Measurements from ENCODE around the gene KLHL26. TPM values are rescaled to one million over a fixed set of nuclear protein-coding genes. Genes with fewer than 3 reads are reported as not detected.
A peak's percentile ranks its signal among the peaks of the same experiment; 100 is the strongest.

KLHL26 gene
- total RNA-seq, 3 donors from 2014 or later (not counting 1 experiment from before 2014, with no cell fraction given), result 8.0 to 11.5 (median 9.6) TPM

DNA sequence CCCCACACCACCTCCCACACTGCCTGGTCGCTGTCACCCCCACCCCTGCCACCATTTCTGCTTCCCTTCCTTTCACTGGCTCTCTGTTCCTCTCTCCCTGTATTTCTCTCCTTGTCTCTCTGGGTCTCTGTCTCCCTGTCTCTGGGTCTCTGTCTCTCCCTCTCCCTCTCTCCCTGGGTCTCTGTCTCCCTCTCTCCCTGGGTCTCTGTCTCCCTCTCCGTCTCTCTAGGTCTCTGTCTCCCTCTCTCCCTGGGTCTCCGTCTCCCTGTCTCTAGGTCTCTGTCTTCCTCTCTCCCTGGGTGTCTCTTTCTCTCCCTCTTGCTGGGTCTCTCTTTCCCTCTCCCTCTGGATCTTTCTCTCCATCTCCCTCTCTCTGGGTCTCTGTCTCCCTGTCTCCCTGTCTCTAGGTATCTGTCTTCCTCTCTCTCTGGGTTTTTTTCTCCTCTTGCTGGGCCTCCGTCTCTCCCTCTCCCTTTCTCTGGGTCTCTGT, 21.6 kb downstream of the KLHL26 start:
- H3K27ac ChIP-seq (ENCODE audit: low read length), result no peak overlapping the region
- Mint-ChIP-seq H3K27me3 (ENCODE audit: low read depth in 2 of 2) (no peaks in the 10 kb centered on the region), H3K4me3 (no peak overlapping the region), H3K36me3 (no peaks in the 10 kb centered on the region), H3K4me1 (peaks cover 26 to 48% of the 10 kb centered on the region in 2 donors), H3K27ac (peak overlapping the region in 1 of 2 donors; percentile 10), H3K9me3 (peaks cover 0 to 4% of the 10 kb centered on the region in 2 donors)
- 89% methylated on average over 4 of the region's 4 CpGs for WGBS (ENCODE audit: insufficient coverage)
- TF ChIP-seq, protein P1, sequence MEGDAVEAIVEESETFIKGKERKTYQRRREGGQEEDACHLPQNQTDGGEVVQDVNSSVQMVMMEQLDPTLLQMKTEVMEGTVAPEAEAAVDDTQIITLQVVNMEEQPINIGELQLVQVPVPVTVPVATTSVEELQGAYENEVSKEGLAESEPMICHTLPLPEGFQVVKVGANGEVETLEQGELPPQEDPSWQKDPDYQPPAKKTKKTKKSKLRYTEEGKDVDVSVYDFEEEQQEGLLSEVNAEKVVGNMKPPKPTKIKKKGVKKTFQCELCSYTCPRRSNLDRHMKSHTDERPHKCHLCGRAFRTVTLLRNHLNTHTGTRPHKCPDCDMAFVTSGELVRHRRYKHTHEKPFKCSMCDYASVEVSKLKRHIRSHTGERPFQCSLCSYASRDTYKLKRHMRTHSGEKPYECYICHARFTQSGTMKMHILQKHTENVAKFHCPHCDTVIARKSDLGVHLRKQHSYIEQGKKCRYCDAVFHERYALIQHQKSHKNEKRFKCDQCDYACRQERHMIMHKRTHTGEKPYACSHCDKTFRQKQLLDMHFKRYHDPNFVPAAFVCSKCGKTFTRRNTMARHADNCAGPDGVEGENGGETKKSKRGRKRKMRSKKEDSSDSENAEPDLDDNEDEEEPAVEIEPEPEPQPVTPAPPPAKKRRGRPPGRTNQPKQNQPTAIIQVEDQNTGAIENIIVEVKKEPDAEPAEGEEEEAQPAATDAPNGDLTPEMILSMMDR (IDR thresholded peaks at IDR 0.05), result no peak
- no peaks in the 10 kb centered on the region for H3K27me3 ChIP-seq (ENCODE audit: control insufficient read depth, insufficient read depth, low read length)
- ATAC-seq (no peak), DNase-seq (no peak)
- H3K4me3 ChIP-seq (ENCODE audit: low read length), result no peak overlapping the region
- H3K4me1 ChIP-seq (ENCODE audit: control insufficient read depth, insufficient read depth, low read length), result peaks cover 10% of the 10 kb centered on the region
- peaks cover 3% of the 10 kb centered on the region for H3K36me3 ChIP-seq (ENCODE audit: control insufficient read depth, insufficient read depth, low read length)
- no peaks in the 10 kb centered on the region for H3K9me3 ChIP-seq (ENCODE audit: control insufficient read depth, insufficient read depth, low read length)
- intact Hi-C loops (cut with micrococcal nuclease), result no loop called here

GRCh38 chr19:18659281-18660050, 22.6 kb downstream of the KLHL26 start:
- H3K27ac Mint-ChIP-seq, result peak overlapping the region in 1 of 2 donors; percentile 10
- peak in 1 of 3 donors; percentile 39 for ATAC-seq

GRCh38 chr19:18660051-18660910, 23.5 kb downstream of the KLHL26 start:
- Histone ChIP-seq H3K27me3 (ENCODE audit: control insufficient read depth, insufficient read depth, low read length) (no peaks in the 10 kb centered on the region), H3K27ac (ENCODE audit: low read length) (no peak overlapping the region), H3K9me3 (ENCODE audit: control insufficient read depth, insufficient read depth, low read length) (no peaks in the 10 kb centered on the region), H3K4me3 (ENCODE audit: low read length) (no peak overlapping the region), H3K36me3 (ENCODE audit: control insufficient read depth, insufficient read depth, low read length) (peaks cover 3% of the 10 kb centered on the region), H3K4me1 (ENCODE audit: control insufficient read depth, insufficient read depth, low read length) (peaks cover 15% of the 10 kb centered on the region)
- Mint-ChIP-seq H3K4me1 (peaks cover 26 to 46% of the 10 kb centered on the region in 2 donors), H3K36me3 (no peaks in the 10 kb centered on the region), H3K9me3 (no peaks in the 10 kb centered on the region), H3K4me3 (no peak overlapping the region), H3K27me3 (ENCODE audit: low read depth in 2 of 2) (no peaks in the 10 kb centered on the region), H3K27ac (no peak overlapping the region)
- no peak for DNase-seq
- ATAC-seq, result no peak
- intact Hi-C loops (cut with micrococcal nuclease), result no loop called here
- TF ChIP-seq, protein P1 (IDR thresholded peaks at IDR 0.05), result no peak
- WGBS (ENCODE audit: insufficient coverage), result 95% methylated on average over 37 of the region's 37 CpGs

More at GRCh38 chr19:18659281-18660050, 22.6 kb downstream of the KLHL26 start:
- H3K4me3 Mint-ChIP-seq, result no peak overlapping the region
- no peaks in the 10 kb centered on the region for H3K9me3 ChIP-seq (ENCODE audit: control insufficient read depth, insufficient read depth, low read length)
- no peak overlapping the region for H3K27ac ChIP-seq (ENCODE audit: low read length)
- no peak for DNase-seq
- H3K27me3 ChIP-seq (ENCODE audit: control insufficient read depth, insufficient read depth, low read length), result no peaks in the 10 kb centered on the region
- H3K4me1 ChIP-seq (ENCODE audit: control insufficient read depth, insufficient read depth, low read length), result peaks cover 15% of the 10 kb centered on the region
- 52% methylated on average over 30 of the region's 30 CpGs for WGBS (ENCODE audit: insufficient coverage)
- H3K4me1 Mint-ChIP-seq, result peaks cover 26 to 49% of the 10 kb centered on the region in 2 donors
- TF ChIP-seq, protein P1 (IDR thresholded peaks at IDR 0.05), result no peak
- H3K9me3 Mint-ChIP-seq, result peaks cover 0 to under 1% of the 10 kb centered on the region in 2 donors
- H3K4me3 ChIP-seq (ENCODE audit: low read length), result no peak overlapping the region
- H3K36me3 Mint-ChIP-seq, result no peaks in the 10 kb centered on the region
- intact Hi-C loops (cut with micrococcal nuclease), result no loop called here
- H3K36me3 ChIP-seq (ENCODE audit: control insufficient read depth, insufficient read depth, low read length), result peaks cover 3% of the 10 kb centered on the region
- no peaks in the 10 kb centered on the region for H3K27me3 Mint-ChIP-seq (ENCODE audit: low read depth in 2 of 2)
